K562 (cell line): Measurements from ENCODE around the gene TECPR2. TPM values are rescaled to one million over a fixed set of nuclear protein-coding genes. Genes with fewer than 3 reads are reported as not detected.

Experiments
- ADNP ChIP-seq: fragments of 200-800 bp; sonication (Bioruptor generic); IDR thresholded peaks from 2 replicates; pipeline ENCODE4 v1.6.1; 2016; ENCODE audit warnings: missing genetic modification characterization, missing compliant biosample characterization
- CBX1 ChIP-seq: sonication (generic); IDR thresholded peaks from 2 replicates; pipeline ENCODE4 v1.6.1; 2016; ENCODE audit warnings: antibody characterized with exemption, low read depth, mild to moderate bottlenecking
- GATA2 ChIP-seq: sonication (generic); formaldehyde crosslinking; IDR thresholded peaks from 2 replicates; pipeline ENCODE4 v1.4.0; 2020; ENCODE audit warnings: mild to moderate bottlenecking, missing genetic modification reagents
- HNRNPUL1 ChIP-seq: fragments of 200-400 bp; formaldehyde crosslinking; IDR thresholded peaks from 2 replicates; pipeline ENCODE4 v1.6.1; 2017; ENCODE audit warnings: low read length
- ZNF699 ChIP-seq: fragments of 250-450 bp; sonication (Bioruptor Pico); IDR thresholded peaks from 2 replicates; pipeline ENCODE4 v1.8.0; 2021; ENCODE audit warnings: mild to moderate bottlenecking, moderate library complexity; ENCODE audit not compliant: insufficient replicate concordance
- polyA plus RNA-seq, 8 experiments: library from polyadenylated mRNA; depleted of rRNA in 4 of 8; stranded (reverse) in 5 of 8; unstranded in 3 of 8; fragments of >200 nt; fragmentation: Nextera tagmentation in 2 of 8; fragmentation: Illumina TruSeq in 1 of 8; extraction: Ambion mirVana in 2 of 8; extraction: Trizol in 1 of 8; gene quantifications; 2 replicates each; pipeline versions ENCODE4 v1.2.1 to v1.2.3, GENCODE V29; 2011 to 2014; ENCODE audit warnings: inconsistent platforms in 1 of 8, missing spikeins in 1 of 8
- total RNA-seq, 7 experiments: library from RNA; depleted of rRNA in 6 of 7; stranded (reverse); fragments of >200 nt in 6 of 7; fragmentation: Illumina TruSeq in 2 of 7; extraction: Trizol in 2 of 7; gene quantifications; 2 replicates each; pipeline versions ENCODE4 v1.2.1 to v1.2.3, GENCODE V29; 2011 to 2021; ENCODE audit warnings: low replicate concordance in 1 of 7
- TF ChIP-seq, protein P1 (sequence below): fragments of 450-650 bp; IDR thresholded peaks from 2 replicates; pipeline ENCODE4 v1.6.1; 2017; ENCODE audit warnings: antibody characterized with exemption, mild to moderate bottlenecking
- TF ChIP-seq, protein P2 (sequence below): IDR thresholded peaks from 2 replicates; pipeline ENCODE4 v1.6.1; 2011; ENCODE audit warnings: borderline replicate concordance, low read depth, mild to moderate bottlenecking, moderate library complexity, low read length; ENCODE audit not compliant: insufficient read depth, poor library complexity, severe bottlenecking

The TECPR2 gene
- total and polyA plus RNA-seq, 9 of the 15 experiments (the other 6 are each of a cell fraction or from before 2014, with no cell fraction given), result 0.04 to 3.0 (median 0.83) TPM

DNA sequence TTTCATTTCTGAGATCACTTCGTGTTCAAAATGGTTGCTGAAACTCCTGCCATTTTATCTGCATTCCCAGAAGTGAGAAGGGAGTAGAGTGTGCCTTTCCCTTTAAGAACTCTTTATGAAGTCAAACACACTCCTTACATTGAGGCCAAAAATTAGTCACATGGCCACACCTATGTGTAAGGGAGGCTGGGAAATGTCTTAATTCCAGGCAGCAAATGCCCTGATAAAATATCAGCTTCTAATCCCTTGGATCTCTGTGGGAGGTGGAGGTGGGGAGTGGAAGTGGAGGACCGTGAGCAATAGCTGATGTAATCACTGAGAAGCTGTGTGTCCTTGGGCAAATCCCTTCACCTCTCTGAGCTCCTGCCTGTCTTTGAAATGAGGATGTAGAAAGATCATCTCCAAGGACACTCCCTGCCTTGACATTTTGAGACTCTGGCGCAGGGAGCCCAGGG lies 169.5 kb downstream of the TECPR2 start (continued):
- TF ChIP-seq, protein P1, sequence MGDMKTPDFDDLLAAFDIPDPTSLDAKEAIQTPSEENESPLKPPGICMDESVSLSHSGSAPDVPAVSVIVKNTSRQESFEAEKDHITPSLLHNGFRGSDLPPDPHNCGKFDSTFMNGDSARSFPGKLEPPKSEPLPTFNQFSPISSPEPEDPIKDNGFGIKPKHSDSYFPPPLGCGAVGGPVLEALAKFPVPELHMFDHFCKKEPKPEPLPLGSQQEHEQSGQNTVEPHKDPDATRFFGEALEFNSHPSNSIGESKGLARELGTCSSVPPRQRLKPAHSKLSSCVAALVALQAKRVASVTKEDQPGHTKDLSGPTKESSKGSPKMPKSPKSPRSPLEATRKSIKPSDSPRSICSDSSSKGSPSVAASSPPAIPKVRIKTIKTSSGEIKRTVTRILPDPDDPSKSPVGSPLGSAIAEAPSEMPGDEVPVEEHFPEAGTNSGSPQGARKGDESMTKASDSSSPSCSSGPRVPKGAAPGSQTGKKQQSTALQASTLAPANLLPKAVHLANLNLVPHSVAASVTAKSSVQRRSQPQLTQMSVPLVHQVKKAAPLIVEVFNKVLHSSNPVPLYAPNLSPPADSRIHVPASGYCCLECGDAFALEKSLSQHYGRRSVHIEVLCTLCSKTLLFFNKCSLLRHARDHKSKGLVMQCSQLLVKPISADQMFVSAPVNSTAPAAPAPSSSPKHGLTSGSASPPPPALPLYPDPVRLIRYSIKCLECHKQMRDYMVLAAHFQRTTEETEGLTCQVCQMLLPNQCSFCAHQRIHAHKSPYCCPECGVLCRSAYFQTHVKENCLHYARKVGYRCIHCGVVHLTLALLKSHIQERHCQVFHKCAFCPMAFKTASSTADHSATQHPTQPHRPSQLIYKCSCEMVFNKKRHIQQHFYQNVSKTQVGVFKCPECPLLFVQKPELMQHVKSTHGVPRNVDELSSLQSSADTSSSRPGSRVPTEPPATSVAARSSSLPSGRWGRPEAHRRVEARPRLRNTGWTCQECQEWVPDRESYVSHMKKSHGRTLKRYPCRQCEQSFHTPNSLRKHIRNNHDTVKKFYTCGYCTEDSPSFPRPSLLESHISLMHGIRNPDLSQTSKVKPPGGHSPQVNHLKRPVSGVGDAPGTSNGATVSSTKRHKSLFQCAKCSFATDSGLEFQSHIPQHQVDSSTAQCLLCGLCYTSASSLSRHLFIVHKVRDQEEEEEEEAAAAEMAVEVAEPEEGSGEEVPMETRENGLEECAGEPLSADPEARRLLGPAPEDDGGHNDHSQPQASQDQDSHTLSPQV, result peak; percentile 54; the same call in 1 of the 2 replicates
- TF ChIP-seq CBX1 (peak; percentile 88; the same call in 1 of the 2 replicates), ZNF699 (CRISPR knock-in tag) (no peak), HNRNPUL1 (no peak), GATA2 (CRISPR knock-in tag) (0 out of 2 replicates have a peak, but pooled peaks have one; percentile 25), ADNP (peak; percentile 80)
- TF ChIP-seq, protein P2, sequence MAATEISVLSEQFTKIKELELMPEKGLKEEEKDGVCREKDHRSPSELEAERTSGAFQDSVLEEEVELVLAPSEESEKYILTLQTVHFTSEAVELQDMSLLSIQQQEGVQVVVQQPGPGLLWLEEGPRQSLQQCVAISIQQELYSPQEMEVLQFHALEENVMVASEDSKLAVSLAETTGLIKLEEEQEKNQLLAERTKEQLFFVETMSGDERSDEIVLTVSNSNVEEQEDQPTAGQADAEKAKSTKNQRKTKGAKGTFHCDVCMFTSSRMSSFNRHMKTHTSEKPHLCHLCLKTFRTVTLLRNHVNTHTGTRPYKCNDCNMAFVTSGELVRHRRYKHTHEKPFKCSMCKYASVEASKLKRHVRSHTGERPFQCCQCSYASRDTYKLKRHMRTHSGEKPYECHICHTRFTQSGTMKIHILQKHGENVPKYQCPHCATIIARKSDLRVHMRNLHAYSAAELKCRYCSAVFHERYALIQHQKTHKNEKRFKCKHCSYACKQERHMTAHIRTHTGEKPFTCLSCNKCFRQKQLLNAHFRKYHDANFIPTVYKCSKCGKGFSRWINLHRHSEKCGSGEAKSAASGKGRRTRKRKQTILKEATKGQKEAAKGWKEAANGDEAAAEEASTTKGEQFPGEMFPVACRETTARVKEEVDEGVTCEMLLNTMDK, result no peak
